ENCODE results near the gene GIGYF1. TPM values are rescaled to one million over a fixed set of nuclear protein-coding genes. Genes with fewer than 3 reads are reported as not detected.

GIGYF1 gene
- total and polyA plus RNA-seq, 2 of the 13 experiments (the other 11 are each of a cell fraction or from before 2014, with no cell fraction given): 7.6 to 16.1 TPM

DNA sequence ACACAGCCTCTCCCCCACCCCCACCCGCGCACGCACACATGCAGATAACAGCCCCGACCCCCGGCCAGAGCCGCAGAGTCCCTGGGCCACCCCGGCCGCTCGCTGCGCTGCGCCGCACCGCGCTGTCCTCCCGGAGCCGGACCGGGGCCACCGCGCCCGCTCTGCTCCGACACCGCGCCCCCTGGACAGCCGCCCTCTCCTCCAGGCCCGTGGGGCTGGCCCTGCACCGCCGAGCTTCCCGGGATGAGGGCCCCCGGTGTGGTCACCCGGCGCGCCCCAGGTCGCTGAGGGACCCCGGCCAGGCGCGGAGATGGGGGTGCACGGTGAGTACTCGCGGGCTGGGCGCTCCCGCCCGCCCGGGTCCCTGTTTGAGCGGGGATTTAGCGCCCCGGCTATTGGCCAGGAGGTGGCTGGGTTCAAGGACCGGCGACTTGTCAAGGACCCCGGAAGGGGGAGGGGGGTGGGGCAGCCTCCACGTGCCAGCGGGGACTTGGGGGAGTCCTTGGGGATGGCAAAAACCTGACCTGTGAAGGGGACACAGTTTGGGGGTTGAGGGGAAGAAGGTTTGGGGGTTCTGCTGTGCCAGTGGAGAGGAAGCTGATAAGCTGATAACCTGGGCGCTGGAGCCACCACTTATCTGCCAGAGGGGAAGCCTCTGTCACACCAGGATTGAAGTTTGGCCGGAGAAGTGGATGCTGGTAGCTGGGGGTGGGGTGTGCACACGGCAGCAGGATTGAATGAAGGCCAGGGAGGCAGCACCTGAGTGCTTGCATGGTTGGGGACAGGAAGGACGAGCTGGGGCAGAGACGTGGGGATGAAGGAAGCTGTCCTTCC lies 26.8 kb upstream of the GIGYF1 start (continued):
- TF ChIP-seq ZNF350 (CRISPR knock-in tag; IDR thresholded peaks at IDR 0.05; ENCODE audit: borderline replicate concordance, low read depth) (peak; percentile 51; the same call in 1 of the 2 replicates), ZSCAN20 (CRISPR knock-in tag; IDR thresholded peaks at IDR 0.05; ENCODE audit: borderline replicate concordance) (peak; percentile 65; the same call in 1 of the 2 replicates), ZNF782 (CRISPR knock-in tag; IDR thresholded peaks at IDR 0.05; ENCODE audit: borderline replicate concordance) (no peak), ZC3H13 (CRISPR knock-in tag; IDR thresholded peaks at IDR 0.05) (no peak), MEF2D (CRISPR knock-in tag; IDR thresholded peaks at IDR 0.05) (no peak; the same call in 1 of the 2 replicates), ZNF674 (CRISPR knock-in tag; IDR thresholded peaks at IDR 0.05; ENCODE audit: low read depth) (no peak), SRSF9 (IDR thresholded peaks at IDR 0.05; ENCODE audit: borderline replicate concordance, insufficient read depth, low read depth, low read length, poor library complexity, severe bottlenecking) (no peak), ZZZ3 (CRISPR knock-in tag; IDR thresholded peaks at IDR 0.05; ENCODE audit: borderline replicate concordance) (no peak), ZKSCAN5 (CRISPR knock-in tag; IDR thresholded peaks at IDR 0.05) (no peak), ZNF468 (CRISPR knock-in tag; IDR thresholded peaks at IDR 0.05) (no peak), ZNF766 (CRISPR knock-in tag; IDR thresholded peaks at IDR 0.05; ENCODE audit: borderline replicate concordance) (no peak), ZNF616 (CRISPR knock-in tag; IDR thresholded peaks at IDR 0.05; ENCODE audit: low read depth) (no peak), SMARCE1 (IDR thresholded peaks at IDR 0.05; ENCODE audit: borderline replicate concordance) (no peak), HDAC6 (IDR thresholded peaks at IDR 0.05; ENCODE audit: low read depth, low read length) (no peak), EZH2 (conservative IDR thresholded peaks at IDR 0.05; ENCODE audit: low read depth, low read length) (no peak), NFE2L2 (IDR thresholded peaks at IDR 0.05; ENCODE audit: low read length) (no peak), ZMAT3 (CRISPR knock-in tag; conservative IDR thresholded peaks at IDR 0.05) (0 out of 2 replicates have a peak, but pooled peaks have one; percentile 4), PHF21A (CRISPR knock-in tag; IDR thresholded peaks at IDR 0.05) (peak; percentile 17; the same call in 1 of the 2 replicates)
- TF ChIP-seq, protein P1, sequence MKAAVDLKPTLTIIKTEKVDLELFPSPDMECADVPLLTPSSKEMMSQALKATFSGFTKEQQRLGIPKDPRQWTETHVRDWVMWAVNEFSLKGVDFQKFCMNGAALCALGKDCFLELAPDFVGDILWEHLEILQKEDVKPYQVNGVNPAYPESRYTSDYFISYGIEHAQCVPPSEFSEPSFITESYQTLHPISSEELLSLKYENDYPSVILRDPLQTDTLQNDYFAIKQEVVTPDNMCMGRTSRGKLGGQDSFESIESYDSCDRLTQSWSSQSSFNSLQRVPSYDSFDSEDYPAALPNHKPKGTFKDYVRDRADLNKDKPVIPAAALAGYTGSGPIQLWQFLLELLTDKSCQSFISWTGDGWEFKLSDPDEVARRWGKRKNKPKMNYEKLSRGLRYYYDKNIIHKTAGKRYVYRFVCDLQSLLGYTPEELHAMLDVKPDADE (CRISPR knock-in tag; IDR thresholded peaks at IDR 0.05): no peak
- TF ChIP-seq, protein P2, sequence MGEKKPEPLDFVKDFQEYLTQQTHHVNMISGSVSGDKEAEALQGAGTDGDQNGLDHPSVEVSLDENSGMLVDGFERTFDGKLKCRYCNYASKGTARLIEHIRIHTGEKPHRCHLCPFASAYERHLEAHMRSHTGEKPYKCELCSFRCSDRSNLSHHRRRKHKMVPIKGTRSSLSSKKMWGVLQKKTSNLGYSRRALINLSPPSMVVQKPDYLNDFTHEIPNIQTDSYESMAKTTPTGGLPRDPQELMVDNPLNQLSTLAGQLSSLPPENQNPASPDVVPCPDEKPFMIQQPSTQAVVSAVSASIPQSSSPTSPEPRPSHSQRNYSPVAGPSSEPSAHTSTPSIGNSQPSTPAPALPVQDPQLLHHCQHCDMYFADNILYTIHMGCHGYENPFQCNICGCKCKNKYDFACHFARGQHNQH (CRISPR knock-in tag; IDR thresholded peaks at IDR 0.05): peak; percentile 40; the same call in 1 of the 2 replicates
- TF ChIP-seq, protein P3, sequence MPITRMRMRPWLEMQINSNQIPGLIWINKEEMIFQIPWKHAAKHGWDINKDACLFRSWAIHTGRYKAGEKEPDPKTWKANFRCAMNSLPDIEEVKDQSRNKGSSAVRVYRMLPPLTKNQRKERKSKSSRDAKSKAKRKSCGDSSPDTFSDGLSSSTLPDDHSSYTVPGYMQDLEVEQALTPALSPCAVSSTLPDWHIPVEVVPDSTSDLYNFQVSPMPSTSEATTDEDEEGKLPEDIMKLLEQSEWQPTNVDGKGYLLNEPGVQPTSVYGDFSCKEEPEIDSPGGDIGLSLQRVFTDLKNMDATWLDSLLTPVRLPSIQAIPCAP (CRISPR knock-in tag; IDR thresholded peaks at IDR 0.05; ENCODE audit: low read depth): no peak
- TF ChIP-seq, protein P4, sequence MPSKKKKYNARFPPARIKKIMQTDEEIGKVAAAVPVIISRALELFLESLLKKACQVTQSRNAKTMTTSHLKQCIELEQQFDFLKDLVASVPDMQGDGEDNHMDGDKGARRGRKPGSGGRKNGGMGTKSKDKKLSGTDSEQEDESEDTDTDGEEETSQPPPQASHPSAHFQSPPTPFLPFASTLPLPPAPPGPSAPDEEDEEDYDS (CRISPR knock-in tag; IDR thresholded peaks at IDR 0.05): peak; percentile 19; the same call in 1 of the 2 replicates
- TF ChIP-seq, protein P5, sequence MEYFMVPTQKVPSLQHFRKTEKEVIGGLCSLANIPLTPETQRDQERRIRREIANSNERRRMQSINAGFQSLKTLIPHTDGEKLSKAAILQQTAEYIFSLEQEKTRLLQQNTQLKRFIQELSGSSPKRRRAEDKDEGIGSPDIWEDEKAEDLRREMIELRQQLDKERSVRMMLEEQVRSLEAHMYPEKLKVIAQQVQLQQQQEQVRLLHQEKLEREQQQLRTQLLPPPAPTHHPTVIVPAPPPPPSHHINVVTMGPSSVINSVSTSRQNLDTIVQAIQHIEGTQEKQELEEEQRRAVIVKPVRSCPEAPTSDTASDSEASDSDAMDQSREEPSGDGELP (IDR thresholded peaks at IDR 0.05; ENCODE audit: borderline replicate concordance, low read depth): no peak
- TF ChIP-seq, protein P6, sequence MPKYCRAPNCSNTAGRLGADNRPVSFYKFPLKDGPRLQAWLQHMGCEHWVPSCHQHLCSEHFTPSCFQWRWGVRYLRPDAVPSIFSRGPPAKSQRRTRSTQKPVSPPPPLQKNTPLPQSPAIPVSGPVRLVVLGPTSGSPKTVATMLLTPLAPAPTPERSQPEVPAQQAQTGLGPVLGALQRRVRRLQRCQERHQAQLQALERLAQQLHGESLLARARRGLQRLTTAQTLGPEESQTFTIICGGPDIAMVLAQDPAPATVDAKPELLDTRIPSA (CRISPR knock-in tag; IDR thresholded peaks at IDR 0.05; ENCODE audit: borderline replicate concordance): peak; percentile 25; the same call in 1 of the 2 replicates

Data from HepG2 (cell line).